ENCODE data around the gene EEF2K. TPM values are rescaled to one million over a fixed set of nuclear protein-coding genes. Genes with fewer than 3 reads are reported as not detected.

The EEF2K gene
- total and polyA plus RNA-seq, 2 donors (not counting 1 experiment from before 2014, with no cell fraction given): 11.8 to 28.7 TPM

GRCh38 chr16:22297871-22298733, 92.0 kb downstream of the EEF2K start:
- peaks cover 43% of the 10 kb centered on the region for H3K79me2 ChIP-seq (ENCODE audit: control insufficient read depth, insufficient read depth, low read length)

More at GRCh38 chr16:22297871-22298733, 92.0 kb downstream of the EEF2K start:
- Histone ChIP-seq H3K36me3 (replicated peaks in 1 of 2; ENCODE audit: control extremely low read depth in 1 of 2, control insufficient read depth in 1 of 2, extremely low read depth in 1 of 2, insufficient read depth in 2 of 2, low read length in 1 of 2) (peaks cover 5 to 17% of the 10 kb centered on the region in 2 experiments), H3K27ac (ENCODE audit: low read length in 2 of 2) (peak overlapping the region; percentile 93 to 94), H3K4me3 (ENCODE audit: control extremely low read depth in 1 of 5, extremely low read depth in 1 of 5, insufficient read depth in 1 of 5, low read depth in 2 of 5, low read length in 4 of 5) (peak overlapping the region; percentile 65 to 97 (median 86)), H2AFZ (ENCODE audit: insufficient read depth, low read depth, low read length, poor library complexity, severe bottlenecking) (peak overlapping the region; percentile 80), H3K9me3 (ENCODE audit: control extremely low read depth in 1 of 3, control insufficient read depth in 2 of 3, insufficient read depth in 1 of 3, low read length in 2 of 3) (no peaks in the 10 kb centered on the region), H4K20me1 (ENCODE audit: control insufficient read depth, insufficient read depth, low read length, poor library complexity, severe bottlenecking) (peaks cover 39% of the 10 kb centered on the region), H3K4me2 (replicated peaks; ENCODE audit: low read depth, low read length, poor library complexity, severe bottlenecking) (peak overlapping the region; percentile 83), H3K27me3 (replicated peaks in 1 of 4; ENCODE audit: control extremely low read depth in 1 of 4, control insufficient read depth in 3 of 4, insufficient read depth in 4 of 4, low read length in 3 of 4) (no peaks in the 10 kb centered on the region), H3K4me1 (ENCODE audit: control insufficient read depth in 2 of 2, insufficient read depth in 2 of 2, low read length in 2 of 2) (peaks cover 18 to 35% of the 10 kb centered on the region in 2 donors), H3K9ac (ENCODE audit: low read length) (peak overlapping the region; percentile 84)
- ChIA-PET CTCF (interaction anchor here (1.0 to 6.8 kb wide), 11 partner anchors 89 to 296 kb away, joined by 3 to 53 read pairs (median 6); partner anchors contain the start of gene EEF2K), POLR2A (interaction anchor here (1.0 to 2.3 kb wide), 3 partner anchors 106 to 345 kb away, joined by 3 to 15 read pairs (median 4); partner anchors contain the start of gene UQCRC2)
- DNase-seq (peak; percentile 87), ATAC-seq (ENCODE audit: low read depth) (no peak)
- peak overlapping the region; percentile 91 for H3K4me3 Mint-ChIP-seq
- 0% methylated on average over 19 of the region's 39 CpGs for WGBS (ENCODE audit: insufficient coverage)
- no peak for TF ChIP-seq EZH2 (IDR thresholded peaks at IDR 0.05; ENCODE audit: borderline replicate concordance, insufficient read depth, low read depth, low read length, poor library complexity, severe bottlenecking)
- no peak for TF ChIP-seq CTCF (IDR thresholded peaks at IDR 0.05)
- intact Hi-C loops (cut with micrococcal nuclease): loop anchor here (1.0 to 5.0 kb wide), 10 partner anchors 76 to 1141 kb away; partner anchors contain the start of genes CDR2, EEF2K, LDAF1 and PDZD9
- H3K27me3 Mint-ChIP-seq: no peaks in the 10 kb centered on the region
- no peaks in the 10 kb centered on the region for H3K9me3 Mint-ChIP-seq (ENCODE audit: insufficient read depth)
- peaks cover 42% of the 10 kb centered on the region for H3K4me1 Mint-ChIP-seq
- peak overlapping the region; percentile 99 for H3K27ac Mint-ChIP-seq
